Measurements from ENCODE around the gene GNAT1. TPM values are rescaled to one million over a fixed set of nuclear protein-coding genes. Genes with fewer than 3 reads are reported as not detected.

GNAT1 gene
- total and polyA plus RNA-seq, 2 donors (not counting 1 experiment from before 2014, with no cell fraction given), result not detected

- peaks cover 0 to 2% (median 0%) of the 10 kb centered on the region in 3 donors for H3K9me3 ChIP-seq (ENCODE audit: control extremely low read depth in 1 of 3, control insufficient read depth in 2 of 3, insufficient read depth in 1 of 3, low read length in 2 of 3)
- H3K9ac ChIP-seq (ENCODE audit: low read length), result no peak overlapping the region
- peaks cover 5% of the 10 kb centered on the region for H3K27me3 Mint-ChIP-seq
- intact Hi-C loops (cut with micrococcal nuclease), result no loop called here
- H4K20me1 ChIP-seq (ENCODE audit: control insufficient read depth, insufficient read depth, low read length, poor library complexity, severe bottlenecking), result no peaks in the 10 kb centered on the region
- H2AFZ ChIP-seq (ENCODE audit: insufficient read depth, low read depth, low read length, poor library complexity, severe bottlenecking), result no peak overlapping the region
- H3K4me1 Mint-ChIP-seq, result no peaks in the 10 kb centered on the region
- no peak overlapping the region for H3K4me3 Mint-ChIP-seq
- TF ChIP-seq CTCF (IDR thresholded peaks at IDR 0.05) (no peak), EZH2 (IDR thresholded peaks at IDR 0.05; ENCODE audit: borderline replicate concordance, insufficient read depth, low read depth, low read length, poor library complexity, severe bottlenecking) (no peak)
- no peaks in the 10 kb centered on the region for H3K9me3 Mint-ChIP-seq (ENCODE audit: insufficient read depth)
- H3K79me2 ChIP-seq (ENCODE audit: control insufficient read depth, insufficient read depth, low read length), result no peaks in the 10 kb centered on the region
- no peaks in the 10 kb centered on the region for H3K36me3 ChIP-seq (replicated peaks in 1 of 2; ENCODE audit: control extremely low read depth in 1 of 2, control insufficient read depth in 1 of 2, extremely low read depth in 1 of 2, insufficient read depth in 2 of 2, low read length in 1 of 2)
- WGBS (ENCODE audit: insufficient coverage), result 80% methylated on average over 2 of the region's 2 CpGs
- no peak overlapping the region for H3K27ac Mint-ChIP-seq
- no peak for DNase-seq
- H3K27me3 ChIP-seq (replicated peaks in 1 of 4; ENCODE audit: control extremely low read depth in 1 of 4, control insufficient read depth in 3 of 4, insufficient read depth in 4 of 4, low read length in 3 of 4), result peaks cover 0 to 6% (median 1%) of the 10 kb centered on the region in 4 experiments
- no peak for ATAC-seq (ENCODE audit: low read depth)
- no peak overlapping the region for H3K27ac ChIP-seq (ENCODE audit: low read length in 2 of 2)
- POLR2A ChIA-PET, result no interaction called here
- no peak overlapping the region for H3K4me3 ChIP-seq (ENCODE audit: control extremely low read depth in 1 of 5, extremely low read depth in 1 of 5, insufficient read depth in 1 of 5, low read depth in 2 of 5, low read length in 4 of 5)
- no peak overlapping the region for H3K4me2 ChIP-seq (replicated peaks; ENCODE audit: low read depth, low read length, poor library complexity, severe bottlenecking)
- no peaks in the 10 kb centered on the region for H3K4me1 ChIP-seq (ENCODE audit: control insufficient read depth in 2 of 2, insufficient read depth in 2 of 2, low read length in 2 of 2)
- CTCF ChIA-PET, result interaction anchor here (0.6 to 1.4 kb wide), 2 partner anchors 17 to 117 kb away, joined by 4 to 5 read pairs; no protein-coding TSS in a partner anchor
Measured at GRCh38 chr3:50211930-50212329, 20.5 kb downstream of the GNAT1 start.

DNA sequence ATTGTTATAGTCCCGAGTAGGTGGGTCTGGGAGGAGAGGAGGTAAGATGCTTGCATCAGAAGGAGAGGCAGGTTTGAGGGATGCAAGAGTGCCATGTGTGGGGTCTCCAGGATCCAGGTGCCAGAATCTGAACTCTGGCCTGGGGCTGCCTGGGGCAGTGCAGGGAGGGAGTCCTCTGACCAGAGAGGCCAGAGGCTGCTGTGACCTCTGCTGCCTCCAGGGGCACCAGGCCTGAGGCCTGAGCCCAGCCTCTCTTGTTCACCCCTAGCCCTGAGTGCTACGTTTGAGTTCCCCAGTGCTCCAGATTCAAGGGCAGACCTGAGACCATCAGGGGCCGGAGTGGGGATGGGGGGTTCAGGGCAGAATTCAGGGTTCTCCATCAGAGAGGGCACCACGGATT is 21.1 kb downstream of the GNAT1 start:
- intact Hi-C loops (cut with micrococcal nuclease), result no loop called here
- Mint-ChIP-seq H3K9me3 (ENCODE audit: insufficient read depth) (no peaks in the 10 kb centered on the region), H3K27ac (no peak overlapping the region)

More for the DNA sequence above, 21.1 kb downstream of the GNAT1 start:
- Mint-ChIP-seq H3K27me3 (peaks cover 4% of the 10 kb centered on the region), H3K4me3 (no peak overlapping the region), H3K4me1 (no peaks in the 10 kb centered on the region)
- Histone ChIP-seq H3K9ac (ENCODE audit: low read length) (no peak overlapping the region), H3K36me3 (replicated peaks in 1 of 2; ENCODE audit: control extremely low read depth in 1 of 2, control insufficient read depth in 1 of 2, extremely low read depth in 1 of 2, insufficient read depth in 2 of 2, low read length in 1 of 2) (no peaks in the 10 kb centered on the region), H2AFZ (ENCODE audit: insufficient read depth, low read depth, low read length, poor library complexity, severe bottlenecking) (no peak overlapping the region), H3K27me3 (replicated peaks in 1 of 4; ENCODE audit: control extremely low read depth in 1 of 4, control insufficient read depth in 3 of 4, insufficient read depth in 4 of 4, low read length in 3 of 4) (peaks cover 0 to 3% (median 1%) of the 10 kb centered on the region in 4 experiments), H3K79me2 (ENCODE audit: control insufficient read depth, insufficient read depth, low read length) (no peaks in the 10 kb centered on the region), H3K9me3 (ENCODE audit: control extremely low read depth in 1 of 3, control insufficient read depth in 2 of 3, insufficient read depth in 1 of 3, low read length in 2 of 3) (peaks cover 0 to 2% (median 0%) of the 10 kb centered on the region in 3 donors), H3K4me1 (ENCODE audit: control insufficient read depth in 2 of 2, insufficient read depth in 2 of 2, low read length in 2 of 2) (no peaks in the 10 kb centered on the region), H3K4me3 (ENCODE audit: control extremely low read depth in 1 of 5, extremely low read depth in 1 of 5, insufficient read depth in 1 of 5, low read depth in 2 of 5, low read length in 4 of 5) (no peak overlapping the region), H4K20me1 (ENCODE audit: control insufficient read depth, insufficient read depth, low read length, poor library complexity, severe bottlenecking) (no peaks in the 10 kb centered on the region), H3K4me2 (replicated peaks; ENCODE audit: low read depth, low read length, poor library complexity, severe bottlenecking) (no peak overlapping the region), H3K27ac (ENCODE audit: low read length in 2 of 2) (no peak overlapping the region)
- POLR2A ChIA-PET, result no interaction called here
- CTCF ChIA-PET, result no interaction called here
- no peak for TF ChIP-seq CTCF (IDR thresholded peaks at IDR 0.05)
- TF ChIP-seq EZH2 (IDR thresholded peaks at IDR 0.05; ENCODE audit: borderline replicate concordance, insufficient read depth, low read depth, low read length, poor library complexity, severe bottlenecking), result no peak
- DNase-seq, result no peak
- 78% methylated on average over 4 of the region's 4 CpGs for WGBS (ENCODE audit: insufficient coverage)
- no peak for ATAC-seq (ENCODE audit: low read depth)
